Urothelium cell line (cell line): ENCODE measurements around the gene C1orf50.
"Not testable (repeated sequence)": the region's sequence is repeated elsewhere in the genome, so short reads cannot be mapped to it uniquely, and the experiment has no call there.

Source experiments
- DNase-seq: peaks from one replicate; pipeline ENCODE4 v3.0.0; 2011; ENCODE audit warnings: low spot score, mixed read lengths
- FAIRE-seq: peaks from 2 replicates; lab custom pipeline; 2011; peaks lifted over from hg19 to GRCh38; lab: Jason Lieb, UNC

The C1orf50 gene

GRCh38 chr1:42766741-42767509 lies at the start of gene C1orf50, which contains the start of gene P3H1:
Gene C1orf50 (plus strand): TSS chr1:42767249. CDS start chr1:42767312, 63 bp downstream.
Gene P3H1 (minus strand): TSS chr1:42767028. CDS start chr1:42766971, 57 bp downstream.
- DNase-seq (peak; percentile 99), FAIRE-seq (peak; percentile 42)

GRCh38 chr1:42720868-42721267 lies 46.2 kb upstream of the C1orf50 start:
- DNase-seq (no peak), FAIRE-seq (no peak)

GRCh38 chr1:42721926-42722325 lies 45.1 kb upstream of the C1orf50 start:
- DNase-seq (no peak), FAIRE-seq (no peak)

GRCh38 chr1:42722403-42722802 lies 44.6 kb upstream of the C1orf50 start:
- not testable (repeated sequence) for DNase-seq, FAIRE-seq

GRCh38 chr1:42723511-42723910 lies 43.5 kb upstream of the C1orf50 start:
- DNase-seq (no peak), FAIRE-seq (no peak)

GRCh38 chr1:42725820-42726219 lies 41.2 kb upstream of the C1orf50 start:
- not testable (repeated sequence) for FAIRE-seq, DNase-seq

GRCh38 chr1:42730002-42730401 lies 37.0 kb upstream of the C1orf50 start:
- peak; percentile 5 for DNase-seq
- no peak for FAIRE-seq

- DNase-seq = no peak
- FAIRE-seq = no peak
Measured at GRCh38 chr1:42730988-42731387, 36.1 kb upstream of the C1orf50 start.

- DNase-seq = no peak
- no peak for FAIRE-seq
Measured at GRCh38 chr1:42731585-42731984, 35.5 kb upstream of the C1orf50 start.

- FAIRE-seq (no peak), DNase-seq (no peak)
Measured at GRCh38 chr1:42732126-42732680, 34.8 kb upstream of the C1orf50 start.

GRCh38 chr1:42733415-42734200 lies 33.4 kb upstream of the C1orf50 start:
- no peak for DNase-seq
- FAIRE-seq = peak; percentile 88

- FAIRE-seq = no peak
- no peak for DNase-seq
Measured at GRCh38 chr1:42734201-42735035, 32.6 kb upstream of the C1orf50 start.

GRCh38 chr1:42735056-42735455 lies 32.0 kb upstream of the C1orf50 start:
- no peak for DNase-seq
- FAIRE-seq = no peak

GRCh38 chr1:42735477-42736105 lies 31.5 kb upstream of the C1orf50 start:
- FAIRE-seq = no peak

GRCh38 chr1:42736152-42736551 lies 30.9 kb upstream of the C1orf50 start:
- no peak for FAIRE-seq

More at GRCh38 chr1:42735477-42736105, 31.5 kb upstream of the C1orf50 start:
- no peak for DNase-seq

GRCh38 chr1:42736571-42737200 lies 30.4 kb upstream of the C1orf50 start:
- DNase-seq = no peak
- FAIRE-seq = no peak

More at GRCh38 chr1:42736152-42736551, 30.9 kb upstream of the C1orf50 start:
- no peak for DNase-seq

GRCh38 chr1:42737257-42737656 lies 29.8 kb upstream of the C1orf50 start:
- DNase-seq (no peak), FAIRE-seq (peak; percentile 30)

GRCh38 chr1:42737986-42738677 lies 28.9 kb upstream of the C1orf50 start:
- no peak for FAIRE-seq
- no peak for DNase-seq

GRCh38 chr1:42738678-42739226 lies 28.3 kb upstream of the C1orf50 start:
- DNase-seq (no peak), FAIRE-seq (no peak)
